Breast epithelium (tissue), 4 donors: ENCODE results near the gene MEF2B. TPM values are rescaled to one million over a fixed set of nuclear protein-coding genes. Genes with fewer than 3 reads are reported as not detected.

Experiments used
- DNase-seq, 2 donors: peaks; one replicate each; pipeline ENCODE4 v3.0.0-alpha.2; 2019; ENCODE audit warnings: low spot score in 2 of 2
- H3K27ac ChIP-seq, 2 donors: fragments of 200-600 bp; sonication (generic) in 1 of 2; one replicate each; pipeline ENCODE4 v1.5.1; 2016 to 2019; ENCODE audit warnings: mild to moderate bottlenecking in 1 of 2
- H3K27me3 ChIP-seq, 2 donors: fragments of 200-600 bp; sonication (generic) in 1 of 2; one replicate each; pipeline versions ENCODE4 v1.5.1 to v1.6.0; 2017 to 2019; ENCODE audit warnings: control low read depth in 1 of 2, mild to moderate bottlenecking in 1 of 2
- H3K36me3 ChIP-seq: fragments of 200-600 bp; one replicate; pipeline ENCODE4 v1.5.1; 2019
- H3K4me1 ChIP-seq, 2 donors: fragments of 200-600 bp; sonication (generic); one replicate each; pipeline ENCODE4 v1.5.1; 2016 to 2019; ENCODE audit warnings: control low read depth in 1 of 2
- H3K4me3 ChIP-seq, 3 donors: fragments of 200-600 bp; sonication (generic); 1 replicate in 2 of 3; 2 replicates in 1 of 3; pipeline ENCODE4 v1.5.1; 2016 to 2019; ENCODE audit warnings: mild to moderate bottlenecking in 3 of 3, moderate library complexity in 2 of 3
- H3K9me3 ChIP-seq, 2 donors: fragments of 200-600 bp; sonication (generic) in 1 of 2; one replicate each; pipeline ENCODE4 v1.5.1; 2016 to 2019; ENCODE audit warnings: control low read depth in 1 of 2
- CTCF ChIP-seq, 3 donors: fragments of 450-650 bp; IDR thresholded peaks; one replicate each; pipeline ENCODE4 v1.5.1; 2016 to 2017; ENCODE audit warnings: antibody characterized with exemption in 3 of 3, mild to moderate bottlenecking in 3 of 3, moderate library complexity in 3 of 3
- POLR2A ChIP-seq: fragments of 450-650 bp; IDR thresholded peaks from one replicate; pipeline ENCODE4 v1.6.1; 2016; ENCODE audit warnings: antibody characterized with exemption, mild to moderate bottlenecking, moderate library complexity
- POLR2AphosphoS5 ChIP-seq, 3 donors: sonication (generic); formaldehyde crosslinking; IDR thresholded peaks; one replicate each; pipeline ENCODE4 v1.6.1; 2017; ENCODE audit warnings: antibody characterized with exemption in 3 of 3
- intact Hi-C: fragments of 100-400 bp; cut with DNase I; formaldehyde crosslinking; loops from one replicate; pipeline ENCODE4 v1.15.1; 2023; ENCODE audit warnings: low total_unique reads
- total RNA-seq, 3 donors: library from RNA; depleted of rRNA; stranded (reverse); fragments of >200 nt; gene quantifications; one replicate each; pipeline ENCODE4 v1.1.0, GENCODE V29; 2016

MEF2B gene
- total RNA-seq, 3 donors from 2014 or later, result 0.59 to 0.64 TPM; not detected in 1

GRCh38 chr19:19096641-19097627, 73.1 kb downstream of the MEF2B start:
- Histone ChIP-seq H3K9me3 (no peaks in the 10 kb centered on the region), H3K4me3 (no peak overlapping the region), H3K36me3 (no peaks in the 10 kb centered on the region), H3K4me1 (no peaks in the 10 kb centered on the region), H3K27me3 (no peaks in the 10 kb centered on the region), H3K27ac (no peak overlapping the region)
- TF ChIP-seq CTCF (IDR thresholded peaks at IDR 0.05) (no peak), POLR2AphosphoS5 (IDR thresholded peaks at IDR 0.05) (no peak), POLR2A (no peak)
- intact Hi-C loops, result no loop called here
- no peak for DNase-seq

DNA sequence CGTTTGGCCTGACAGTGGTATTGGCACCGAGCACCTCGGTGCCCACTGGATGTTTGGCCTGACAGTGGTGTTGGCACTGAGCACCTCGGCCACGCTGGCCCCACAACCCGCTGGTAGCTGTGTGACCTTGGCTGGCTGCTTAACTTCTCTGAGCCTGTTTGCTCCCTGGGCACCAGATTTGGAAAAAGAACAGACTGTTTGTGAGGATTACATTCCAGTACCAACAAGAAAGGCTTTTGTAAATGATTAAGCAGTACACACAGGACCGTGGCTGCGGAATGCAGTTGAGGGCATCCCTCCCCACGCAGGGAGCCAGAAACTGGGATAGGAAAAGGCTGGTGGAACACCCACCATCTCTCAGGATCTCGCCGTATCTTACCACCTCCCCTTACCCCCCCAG, 74.4 kb downstream of the MEF2B start:
- H3K36me3 ChIP-seq, result no peaks in the 10 kb centered on the region
- intact Hi-C loops, result no loop called here
- DNase-seq, result no peak
- H3K27ac ChIP-seq, result no peak overlapping the region
- H3K9me3 ChIP-seq, result no peaks in the 10 kb centered on the region
- no peak for TF ChIP-seq CTCF (IDR thresholded peaks at IDR 0.05)
- TF ChIP-seq POLR2AphosphoS5 (IDR thresholded peaks at IDR 0.05), result no peak
- no peak for TF ChIP-seq POLR2A
- no peak overlapping the region for H3K4me3 ChIP-seq
- H3K4me1 ChIP-seq, result no peaks in the 10 kb centered on the region
- H3K27me3 ChIP-seq, result no peaks in the 10 kb centered on the region

Other genes starting within 250 kb of the MEF2B start
- 10 to 100 TPM; 34.2 to 62.6 (median 56.6) TPM for gene HOMER3, start 229.0 kb downstream of the MEF2B start, total RNA-seq
- 10 to 100 TPM; 27.8 to 58.1 (median 56.0) TPM for gene SUGP2, start 136.7 kb downstream of the MEF2B start, total RNA-seq
- 10 to 100 TPM; 20.3 to 29.5 (median 27.7) TPM for gene ARMC6, start 136.7 kb downstream of the MEF2B start, total RNA-seq
- 10 to 100 TPM in 1 of 3 donors, 1 to 10 TPM in 2; 6.4 to 12.8 (median 9.8) TPM for gene SLC25A42, start 106.3 kb downstream of the MEF2B start, total RNA-seq
- gene TMEM161A, start 31.8 kb downstream of the MEF2B start, total RNA-seq, result 10 to 100 TPM; 13.8 to 20.3 (median 18.0) TPM
- 10 to 100 TPM; 15.2 to 18.0 (median 16.7) TPM for gene BORCS8, start 21.9 kb upstream of the MEF2B start, total RNA-seq
- gene RFXANK, start 22.0 kb upstream of the MEF2B start, total RNA-seq, result 10 to 100 TPM; 43.9 to 51.1 (median 47.7) TPM
- gene NR2C2AP, start 33.2 kb upstream of the MEF2B start, total RNA-seq, result 10 to 100 TPM; 19.8 to 24.1 (median 21.6) TPM
- gene NCAN, start 41.7 kb upstream of the MEF2B start, total RNA-seq, result not detected
- under 1 TPM; 0.32 to 0.98 (median 0.88) TPM for gene TM6SF2, start 103.0 kb upstream of the MEF2B start, total RNA-seq
- 10 to 100 TPM; 23.8 to 31.6 (median 29.8) TPM for gene SUGP1, start 150.2 kb upstream of the MEF2B start, total RNA-seq
- gene MAU2, start 150.6 kb upstream of the MEF2B start, total RNA-seq, result 10 to 100 TPM; 33.4 to 59.4 (median 53.1) TPM
- gene GATAD2A, start 235.4 kb upstream of the MEF2B start, total RNA-seq, result 10 to 100 TPM; 29.1 to 38.7 (median 33.6) TPM